ENCODE results near the gene RBX1. TPM values are rescaled to one million over a fixed set of nuclear protein-coding genes. Genes with fewer than 3 reads are reported as not detected.

RBX1 gene
- total RNA-seq, 4 donors from 2014 or later, result 25.9 to 37.5 (median 27.2) TPM

DNA sequence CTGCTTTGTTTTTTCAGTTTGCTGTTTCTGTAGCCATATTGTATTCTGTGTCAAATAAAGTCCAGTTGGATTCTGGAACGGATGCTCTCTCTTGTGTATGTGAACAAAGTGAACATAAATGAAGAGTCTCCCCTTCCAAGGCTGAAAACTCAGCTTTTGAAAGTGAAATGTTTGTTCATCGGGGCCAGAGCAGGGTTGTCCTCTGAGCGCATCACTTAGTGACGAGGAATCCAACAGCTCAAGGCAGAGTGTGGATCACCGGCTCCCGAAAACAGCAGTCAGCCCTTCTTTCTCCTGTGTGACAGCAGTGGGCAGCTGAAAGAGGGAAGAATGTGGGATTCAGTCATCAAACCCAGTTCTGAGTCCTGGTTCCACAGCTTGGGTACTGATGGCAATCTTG is 21.4 kb downstream of the RBX1 start:
- no peaks in the 10 kb centered on the region for H3K4me1 ChIP-seq
- no peak overlapping the region for H3K27ac ChIP-seq
- no peak for TF ChIP-seq POLR2A (IDR thresholded peaks at IDR 0.05)
- TF ChIP-seq, protein P1, sequence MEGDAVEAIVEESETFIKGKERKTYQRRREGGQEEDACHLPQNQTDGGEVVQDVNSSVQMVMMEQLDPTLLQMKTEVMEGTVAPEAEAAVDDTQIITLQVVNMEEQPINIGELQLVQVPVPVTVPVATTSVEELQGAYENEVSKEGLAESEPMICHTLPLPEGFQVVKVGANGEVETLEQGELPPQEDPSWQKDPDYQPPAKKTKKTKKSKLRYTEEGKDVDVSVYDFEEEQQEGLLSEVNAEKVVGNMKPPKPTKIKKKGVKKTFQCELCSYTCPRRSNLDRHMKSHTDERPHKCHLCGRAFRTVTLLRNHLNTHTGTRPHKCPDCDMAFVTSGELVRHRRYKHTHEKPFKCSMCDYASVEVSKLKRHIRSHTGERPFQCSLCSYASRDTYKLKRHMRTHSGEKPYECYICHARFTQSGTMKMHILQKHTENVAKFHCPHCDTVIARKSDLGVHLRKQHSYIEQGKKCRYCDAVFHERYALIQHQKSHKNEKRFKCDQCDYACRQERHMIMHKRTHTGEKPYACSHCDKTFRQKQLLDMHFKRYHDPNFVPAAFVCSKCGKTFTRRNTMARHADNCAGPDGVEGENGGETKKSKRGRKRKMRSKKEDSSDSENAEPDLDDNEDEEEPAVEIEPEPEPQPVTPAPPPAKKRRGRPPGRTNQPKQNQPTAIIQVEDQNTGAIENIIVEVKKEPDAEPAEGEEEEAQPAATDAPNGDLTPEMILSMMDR (IDR thresholded peaks at IDR 0.05), result no peak
- DNase-seq, result no peak
- H3K36me3 ChIP-seq, result peaks cover 0 to 54% (median 0%) of the 10 kb centered on the region in 3 donors
- H3K27me3 ChIP-seq, result no peaks in the 10 kb centered on the region
- H3K4me3 ChIP-seq, result no peak overlapping the region
- no peaks in the 10 kb centered on the region for H3K9me3 ChIP-seq

DNA sequence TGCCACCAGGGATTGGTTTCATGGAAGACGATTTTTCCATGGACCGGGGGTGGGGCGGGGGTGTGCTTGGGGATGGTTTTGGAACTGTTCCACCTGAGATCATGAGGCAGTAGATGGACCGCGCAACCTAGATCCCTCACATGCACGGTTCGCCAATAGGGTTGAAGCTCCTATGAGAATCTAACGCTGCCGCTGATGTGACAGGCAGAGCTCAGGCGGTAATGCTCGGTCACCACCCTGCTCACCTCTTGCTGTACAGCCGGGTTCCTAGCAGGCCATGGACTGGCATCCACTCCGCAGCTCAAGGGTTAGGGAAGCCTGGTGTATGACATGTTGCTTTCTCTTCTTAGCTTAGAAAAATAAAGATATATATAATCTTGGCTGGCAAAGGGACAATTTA is 22.0 kb downstream of the RBX1 start:
- no peaks in the 10 kb centered on the region for H3K27me3 ChIP-seq
- no peak overlapping the region for H3K27ac ChIP-seq
- no peaks in the 10 kb centered on the region for H3K9me3 ChIP-seq
- TF ChIP-seq, protein P1 (IDR thresholded peaks at IDR 0.05), result no peak
- TF ChIP-seq POLR2A (IDR thresholded peaks at IDR 0.05), result no peak
- peaks cover 0 to 48% (median 0%) of the 10 kb centered on the region in 3 donors for H3K36me3 ChIP-seq
- DNase-seq, result no peak
- no peak overlapping the region for H3K4me3 ChIP-seq
- no peaks in the 10 kb centered on the region for H3K4me1 ChIP-seq

DNA sequence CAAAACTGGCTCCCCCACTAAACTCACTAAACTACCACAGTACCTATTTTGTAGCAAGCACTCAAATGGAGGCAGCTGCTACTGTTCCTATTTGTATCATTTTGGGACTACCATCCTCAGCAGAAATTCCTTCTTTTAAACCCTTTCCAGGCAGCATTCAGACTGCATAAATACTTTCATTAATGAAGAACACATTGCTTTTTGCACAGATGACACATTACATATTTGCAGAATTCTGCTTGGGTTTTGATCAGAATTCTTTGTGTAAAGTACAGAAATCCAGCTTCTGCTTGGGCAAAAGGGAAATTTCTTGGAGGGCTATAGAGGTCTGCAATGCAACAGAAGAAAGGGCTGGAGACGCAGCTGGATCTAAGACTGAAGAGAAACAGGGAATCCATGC is 24.2 kb downstream of the RBX1 start:
- no peak overlapping the region for H3K4me3 ChIP-seq
- H3K9me3 ChIP-seq, result no peaks in the 10 kb centered on the region
- no peak for TF ChIP-seq POLR2A (IDR thresholded peaks at IDR 0.05)
- TF ChIP-seq, protein P1 (IDR thresholded peaks at IDR 0.05), result no peak
- no peak overlapping the region for H3K27ac ChIP-seq
- no peaks in the 10 kb centered on the region for H3K27me3 ChIP-seq
- H3K4me1 ChIP-seq, result no peaks in the 10 kb centered on the region
- DNase-seq, result no peak
- peaks cover 0 to 28% (median 0%) of the 10 kb centered on the region in 3 donors for H3K36me3 ChIP-seq

DNA sequence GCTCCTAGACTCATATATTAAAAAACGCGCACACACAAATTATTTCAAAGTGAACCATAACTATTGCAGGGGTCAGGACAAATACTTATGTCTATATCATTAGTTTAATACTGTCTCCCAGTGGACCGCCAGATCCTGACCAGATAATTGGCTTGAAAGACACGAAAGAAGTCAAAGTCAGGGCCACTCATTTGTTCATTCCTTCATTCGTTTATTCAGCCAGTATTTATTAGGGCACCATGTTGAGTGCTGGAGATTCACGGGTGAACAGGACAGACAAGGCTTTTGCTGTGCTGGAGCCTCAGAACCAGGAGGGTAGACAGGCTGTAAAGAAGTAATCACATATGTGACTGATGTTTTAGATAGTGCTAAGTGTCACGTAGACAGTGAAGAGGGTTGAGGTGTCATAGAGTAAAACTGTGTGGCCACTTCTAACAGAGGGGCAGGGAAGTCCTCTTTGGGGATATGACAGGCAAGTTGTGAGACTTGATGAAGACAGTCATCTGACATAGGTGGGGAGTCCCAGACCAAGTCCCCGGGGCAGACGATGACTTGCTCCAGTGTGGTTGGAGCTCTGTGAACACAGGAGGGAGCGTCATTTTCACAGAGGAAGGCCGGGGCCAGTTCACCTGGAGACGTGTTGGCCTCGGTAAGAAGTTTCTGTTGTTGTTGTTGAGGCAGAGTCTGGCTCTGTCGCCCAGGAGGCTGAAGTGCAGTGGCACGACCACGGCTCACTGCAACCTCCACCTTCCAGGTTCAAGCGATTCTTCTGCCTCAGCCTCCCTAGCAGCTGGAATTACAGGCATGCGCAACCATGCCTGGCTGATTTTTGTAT is 25.9 kb downstream of the RBX1 start:
- TF ChIP-seq POLR2A (IDR thresholded peaks at IDR 0.05), result no peak
- TF ChIP-seq, protein P1 (IDR thresholded peaks at IDR 0.05), result no peak
- Histone ChIP-seq H3K9me3 (no peaks in the 10 kb centered on the region), H3K36me3 (peaks cover 0 to 14% (median 0%) of the 10 kb centered on the region in 3 donors), H3K4me1 (no peaks in the 10 kb centered on the region), H3K4me3 (no peak overlapping the region), H3K27me3 (no peaks in the 10 kb centered on the region), H3K27ac (no peak overlapping the region)
- no peak for DNase-seq

DNA sequence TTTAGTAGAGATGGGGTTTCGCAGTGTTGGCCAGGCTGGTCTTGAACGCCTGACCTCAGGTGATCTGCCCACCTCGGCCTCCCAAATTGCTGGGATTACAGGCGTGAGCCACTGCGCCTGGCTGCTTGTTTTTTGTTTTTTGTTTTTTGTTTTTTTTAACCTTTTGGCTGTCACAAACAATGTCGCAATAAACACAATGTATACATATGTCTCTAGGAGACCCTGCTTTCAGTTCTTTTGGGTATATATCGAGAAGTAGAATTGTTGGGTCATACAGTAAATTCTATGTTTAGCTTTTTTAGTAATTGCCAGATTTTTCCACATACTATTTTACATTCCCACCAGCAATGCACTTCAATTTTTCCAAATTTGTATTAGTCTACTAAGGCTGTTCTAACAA is 28.0 kb downstream of the RBX1 start:
- no peaks in the 10 kb centered on the region for H3K4me1 ChIP-seq
- no peak overlapping the region for H3K4me3 ChIP-seq
- H3K27me3 ChIP-seq, result no peaks in the 10 kb centered on the region
- H3K27ac ChIP-seq, result no peak overlapping the region
- no peaks in the 10 kb centered on the region for H3K36me3 ChIP-seq
- H3K9me3 ChIP-seq, result no peaks in the 10 kb centered on the region
- TF ChIP-seq POLR2A (IDR thresholded peaks at IDR 0.05), result no peak
- TF ChIP-seq, protein P1 (IDR thresholded peaks at IDR 0.05), result no peak
- no peak for DNase-seq

Measured in Peyer's patch (tissue), 4 donors.